Ishikawa (cell line): ENCODE data around the gene PGBD5.

Source experiments
- CEBPB ChIP-seq: IDR thresholded peaks from 2 replicates; pipeline ENCODE4 v1.6.1; 2012
- CREB1 ChIP-seq: IDR thresholded peaks from 2 replicates; pipeline ENCODE4 v1.6.1; 2012; ENCODE audit warnings: low read depth
- EGR1 ChIP-seq: IDR thresholded peaks from 2 replicates; pipeline ENCODE4 v1.6.1; 2012
- EP300 ChIP-seq: IDR thresholded peaks from 2 replicates; pipeline ENCODE4 v1.6.1; 2012; ENCODE audit warnings: borderline replicate concordance
- FOXM1 ChIP-seq: IDR thresholded peaks from 2 replicates; pipeline ENCODE4 v1.6.1; 2012; ENCODE audit warnings: low read depth, borderline replicate concordance
- NFIC ChIP-seq: IDR thresholded peaks from 2 replicates; pipeline ENCODE4 v1.6.1; 2012
- RAD21 ChIP-seq: IDR thresholded peaks from 2 replicates; pipeline ENCODE4 v1.6.1; 2012; ENCODE audit warnings: low read depth
- TAF1 ChIP-seq: IDR thresholded peaks from 2 replicates; pipeline ENCODE4 v1.6.1; 2012; ENCODE audit warnings: low read depth, mild to moderate bottlenecking
- TCF12 ChIP-seq: IDR thresholded peaks from 2 replicates; pipeline ENCODE4 v1.6.1; 2012; ENCODE audit warnings: low read depth
- TEAD4 ChIP-seq: IDR thresholded peaks from 2 replicates; pipeline ENCODE4 v1.6.1; 2012
- YY1 ChIP-seq: IDR thresholded peaks from 2 replicates; pipeline ENCODE4 v1.6.1; 2012; ENCODE audit warnings: low read depth
- TF ChIP-seq, protein P1 (sequence below): IDR thresholded peaks from 2 replicates; pipeline ENCODE4 v1.6.1; 2012
- TF ChIP-seq, protein P2 (sequence below): IDR thresholded peaks from 2 replicates; pipeline ENCODE4 v1.6.1; 2012; ENCODE audit warnings: low read depth, mild to moderate bottlenecking
- TF ChIP-seq, protein P3 (sequence below): IDR thresholded peaks from 2 replicates; pipeline ENCODE4 v1.6.1; 2012

DNA sequence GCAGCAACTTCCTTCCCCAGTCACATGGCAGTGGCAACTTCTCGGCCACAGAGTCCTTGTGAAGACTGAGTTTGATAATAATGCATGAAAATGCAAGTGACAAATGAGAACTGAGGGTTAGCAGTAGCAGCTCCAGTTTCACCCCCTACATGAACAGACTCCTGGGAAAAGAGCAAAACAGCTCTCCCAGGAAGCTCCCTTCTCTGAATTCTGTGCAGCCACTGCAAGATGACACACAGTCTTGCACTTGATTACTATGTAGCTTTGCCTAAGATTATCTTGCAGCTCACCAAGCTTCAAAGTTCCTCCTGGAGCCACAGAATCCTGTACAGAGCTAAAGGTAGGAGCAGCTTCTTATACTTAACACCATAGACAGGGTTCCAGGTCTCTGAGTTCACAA lies 4.7 kb downstream of the PGBD5 start:
- no peak for TF ChIP-seq CEBPB
- no peak for TF ChIP-seq FOXM1
- no peak for TF ChIP-seq EGR1
- TF ChIP-seq, protein P1, sequence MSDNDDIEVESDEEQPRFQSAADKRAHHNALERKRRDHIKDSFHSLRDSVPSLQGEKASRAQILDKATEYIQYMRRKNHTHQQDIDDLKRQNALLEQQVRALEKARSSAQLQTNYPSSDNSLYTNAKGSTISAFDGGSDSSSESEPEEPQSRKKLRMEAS, result no peak
- TF ChIP-seq, protein P2, sequence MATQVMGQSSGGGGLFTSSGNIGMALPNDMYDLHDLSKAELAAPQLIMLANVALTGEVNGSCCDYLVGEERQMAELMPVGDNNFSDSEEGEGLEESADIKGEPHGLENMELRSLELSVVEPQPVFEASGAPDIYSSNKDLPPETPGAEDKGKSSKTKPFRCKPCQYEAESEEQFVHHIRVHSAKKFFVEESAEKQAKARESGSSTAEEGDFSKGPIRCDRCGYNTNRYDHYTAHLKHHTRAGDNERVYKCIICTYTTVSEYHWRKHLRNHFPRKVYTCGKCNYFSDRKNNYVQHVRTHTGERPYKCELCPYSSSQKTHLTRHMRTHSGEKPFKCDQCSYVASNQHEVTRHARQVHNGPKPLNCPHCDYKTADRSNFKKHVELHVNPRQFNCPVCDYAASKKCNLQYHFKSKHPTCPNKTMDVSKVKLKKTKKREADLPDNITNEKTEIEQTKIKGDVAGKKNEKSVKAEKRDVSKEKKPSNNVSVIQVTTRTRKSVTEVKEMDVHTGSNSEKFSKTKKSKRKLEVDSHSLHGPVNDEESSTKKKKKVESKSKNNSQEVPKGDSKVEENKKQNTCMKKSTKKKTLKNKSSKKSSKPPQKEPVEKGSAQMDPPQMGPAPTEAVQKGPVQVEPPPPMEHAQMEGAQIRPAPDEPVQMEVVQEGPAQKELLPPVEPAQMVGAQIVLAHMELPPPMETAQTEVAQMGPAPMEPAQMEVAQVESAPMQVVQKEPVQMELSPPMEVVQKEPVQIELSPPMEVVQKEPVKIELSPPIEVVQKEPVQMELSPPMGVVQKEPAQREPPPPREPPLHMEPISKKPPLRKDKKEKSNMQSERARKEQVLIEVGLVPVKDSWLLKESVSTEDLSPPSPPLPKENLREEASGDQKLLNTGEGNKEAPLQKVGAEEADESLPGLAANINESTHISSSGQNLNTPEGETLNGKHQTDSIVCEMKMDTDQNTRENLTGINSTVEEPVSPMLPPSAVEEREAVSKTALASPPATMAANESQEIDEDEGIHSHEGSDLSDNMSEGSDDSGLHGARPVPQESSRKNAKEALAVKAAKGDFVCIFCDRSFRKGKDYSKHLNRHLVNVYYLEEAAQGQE, result no peak
- TF ChIP-seq TEAD4, result no peak
- TF ChIP-seq TAF1, result no peak
- TF ChIP-seq TCF12, result no peak
- no peak for TF ChIP-seq YY1
- no peak for TF ChIP-seq CREB1
- no peak for TF ChIP-seq NFIC
- no peak for TF ChIP-seq RAD21
- TF ChIP-seq EP300, result no peak
- TF ChIP-seq, protein P3, sequence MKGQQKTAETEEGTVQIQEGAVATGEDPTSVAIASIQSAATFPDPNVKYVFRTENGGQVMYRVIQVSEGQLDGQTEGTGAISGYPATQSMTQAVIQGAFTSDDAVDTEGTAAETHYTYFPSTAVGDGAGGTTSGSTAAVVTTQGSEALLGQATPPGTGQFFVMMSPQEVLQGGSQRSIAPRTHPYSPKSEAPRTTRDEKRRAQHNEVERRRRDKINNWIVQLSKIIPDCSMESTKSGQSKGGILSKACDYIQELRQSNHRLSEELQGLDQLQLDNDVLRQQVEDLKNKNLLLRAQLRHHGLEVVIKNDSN, result no peak
